Endothelial cell of umbilical vein (primary cell): ENCODE measurements around the gene MRPL14.

Source experiments
- CTCF ChIP-seq, 2 donors: IDR thresholded peaks; 1 replicate in 1 of 2; 2 replicates in 1 of 2; pipeline ENCODE4 v1.5.1; 2011; ENCODE audit warnings: low read length in 2 of 2, mild to moderate bottlenecking in 2 of 2, moderate library complexity in 2 of 2, control low read depth in 1 of 2, inconsistent platforms in 1 of 2, low read depth in 1 of 2; ENCODE audit not compliant: insufficient read depth in 1 of 2; ENCODE audit errors: extremely low read depth in 1 of 2
- EZH2 ChIP-seq: IDR thresholded peaks from 2 replicates; pipeline ENCODE4 v1.6.1; 2012; ENCODE audit warnings: borderline replicate concordance, low read depth, mild to moderate bottlenecking, moderate library complexity, low read length, inconsistent platforms; ENCODE audit not compliant: severe bottlenecking
- FOS ChIP-seq: IDR thresholded peaks from 2 replicates; pipeline ENCODE4 v1.6.1; 2011; ENCODE audit warnings: mild to moderate bottlenecking, low read length, moderate library complexity, borderline replicate concordance; ENCODE audit not compliant: insufficient read depth
- GATA2 ChIP-seq: IDR thresholded peaks from 2 replicates; pipeline ENCODE4 v1.7.0; 2011; ENCODE audit warnings: low read depth, mild to moderate bottlenecking, moderate library complexity, mixed read lengths, low read length; ENCODE audit not compliant: insufficient read length, insufficient read depth
- JUN ChIP-seq: IDR thresholded peaks from 2 replicates; pipeline ENCODE4 v1.6.1; 2011; ENCODE audit warnings: borderline replicate concordance, low read depth; ENCODE audit not compliant: insufficient read length, insufficient read depth
- MAX ChIP-seq: IDR thresholded peaks from 2 replicates; pipeline ENCODE4 v1.6.1; 2011; ENCODE audit not compliant: insufficient read depth, insufficient read length
- MYC ChIP-seq: IDR thresholded peaks from one replicate; pipeline ENCODE4 v1.6.1; 2011; ENCODE audit warnings: mild to moderate bottlenecking, low read depth, low read length
- POLR2A ChIP-seq: IDR thresholded peaks from 2 replicates; pipeline ENCODE4 v1.6.1; 2012; ENCODE audit warnings: low read depth, mild to moderate bottlenecking, control low read depth, low read length
- POLR2AphosphoS5 ChIP-seq: IDR thresholded peaks from 2 replicates; pipeline ENCODE4 v1.6.1; 2012; ENCODE audit warnings: low read depth, mild to moderate bottlenecking, control low read depth, low read length, moderate library complexity; ENCODE audit not compliant: insufficient read depth

- TF ChIP-seq EZH2: no peak
- no peak for TF ChIP-seq CTCF (IDR thresholded peaks at IDR 0.05; ENCODE audit: extremely low read depth in 1 of 2, insufficient read depth in 1 of 2, low read depth in 1 of 2, low read length in 2 of 2)
- no peak for TF ChIP-seq GATA2
- TF ChIP-seq MAX: no peak
- no peak for TF ChIP-seq POLR2A
- TF ChIP-seq POLR2AphosphoS5: no peak
- TF ChIP-seq JUN: no peak
- TF ChIP-seq FOS: no peak
- no peak for TF ChIP-seq MYC
Observed at GRCh38 chr6:44152533-44152932, 25.3 kb upstream of the MRPL14 start.
